H1 (cell line): ENCODE data around the gene RSPH6A. TPM values are rescaled to one million over a fixed set of nuclear protein-coding genes. Genes with fewer than 3 reads are reported as not detected.

ENCODE experiments used
- CTCF ChIA-PET: fragments of 300-600 bp; sonication (Branson Sonifier 250); formaldehyde crosslinking; loops from one replicate; lab custom pipeline; 2021; ENCODE audit not compliant: partially characterized antibody; lab: Charles Lee
- POLR2A ChIA-PET: fragments of 300-600 bp; sonication (Branson Sonifier 250); formaldehyde crosslinking; loops from one replicate; lab custom pipeline; 2021; ENCODE audit warnings: inconsistent platforms; ENCODE audit not compliant: partially characterized antibody; lab: Charles Lee
- DNase-seq, 2 experiments: peaks; one replicate each; pipeline versions ENCODE4 v3.0.0 to v3.0.0-alpha.2; 2010 to 2022; ENCODE audit warnings: low spot score in 2 of 2, low read depth in 1 of 2, mixed read lengths in 1 of 2
- FAIRE-seq: peaks from 2 replicates; lab custom pipeline; 2011; peaks lifted over from hg19 to GRCh38; lab: Jason Lieb, UNC
- H2AFZ ChIP-seq: 2 replicates; pipeline ENCODE4 v1.8.1; 2012; ENCODE audit warnings: low read length, inconsistent platforms
- H2AK5ac ChIP-seq: 2 replicates; pipeline ENCODE4 v1.6.1; 2013; ENCODE audit warnings: low read depth, low read length
- H2BK120ac ChIP-seq: replicated peaks from 2 replicates; pipeline ENCODE3; 2013; ENCODE audit warnings: low read depth, low read length, inconsistent platforms
- H2BK12ac ChIP-seq: 2 replicates; pipeline ENCODE4 v1.6.1; 2013; ENCODE audit warnings: low read depth, low read length
- H2BK15ac ChIP-seq: 2 replicates; pipeline ENCODE4 v1.6.1; 2013; ENCODE audit warnings: low read length
- H2BK20ac ChIP-seq: 2 replicates; pipeline ENCODE4 v1.6.1; 2013; ENCODE audit warnings: low read length
- H2BK5ac ChIP-seq: 2 replicates; pipeline ENCODE4 v1.6.1; 2013; ENCODE audit warnings: low read depth, low read length
- H3K14ac ChIP-seq: 2 replicates; pipeline ENCODE4 v1.6.1; 2013; ENCODE audit warnings: inconsistent platforms; ENCODE audit not compliant: insufficient read length
- H3K18ac ChIP-seq: 2 replicates; pipeline ENCODE4 v1.6.1; 2013; ENCODE audit warnings: low read length; ENCODE audit errors: extremely low read depth
- H3K23ac ChIP-seq: 2 replicates; pipeline ENCODE4 v1.6.1; 2013; ENCODE audit warnings: inconsistent platforms; ENCODE audit not compliant: insufficient read length
- H3K23me2 ChIP-seq: 2 replicates; pipeline ENCODE4 v1.6.1; 2013; ENCODE audit warnings: low read depth, low read length
- H3K27ac ChIP-seq: 2 replicates; pipeline ENCODE4 v1.6.1; 2011; ENCODE audit warnings: low read depth, low read length, inconsistent platforms
- H3K27me3 ChIP-seq, 4 experiments: replicated peaks in 1 of 4; 1 replicate in 1 of 4; 2 replicates in 3 of 4; pipeline versions ENCODE4 v1.6.1 to v1.8.1; 2011 to 2013; ENCODE audit warnings: low read length in 3 of 4, mild to moderate bottlenecking in 3 of 4, inconsistent platforms in 2 of 4, mixed read lengths in 2 of 4, moderate library complexity in 1 of 4; ENCODE audit not compliant: control insufficient read depth in 3 of 4, insufficient read depth in 3 of 4; ENCODE audit errors: extremely low read depth in 1 of 4
- H3K36me3 ChIP-seq, 4 experiments: 2 replicates each; pipeline versions ENCODE4 v1.6.1 to v1.8.1; 2011 to 2013; ENCODE audit warnings: mild to moderate bottlenecking in 4 of 4, low read length in 3 of 4, moderate library complexity in 2 of 4, control low read depth in 1 of 4, inconsistent platforms in 1 of 4; ENCODE audit not compliant: insufficient read depth in 4 of 4, control insufficient read depth in 2 of 4
- H3K4ac ChIP-seq: replicated peaks from 2 replicates; pipeline ENCODE3; 2013; ENCODE audit warnings: low read length, low read depth, mixed read lengths, inconsistent platforms; ENCODE audit not compliant: insufficient read length
- H3K4me1 ChIP-seq, 4 experiments: replicated peaks in 1 of 4; 1 replicate in 1 of 4; 2 replicates in 3 of 4; pipeline versions ENCODE4 v1.6.1 to v1.8.1; 2011 to 2013; ENCODE audit warnings: low read length in 3 of 4, inconsistent platforms in 2 of 4, mixed read lengths in 1 of 4; ENCODE audit not compliant: insufficient read depth in 4 of 4, control insufficient read depth in 3 of 4
- H3K4me2 ChIP-seq, 2 experiments: 2 replicates each; pipeline versions ENCODE4 v1.6.1 to v1.8.1; 2011 to 2013; ENCODE audit warnings: low read depth in 2 of 2, low read length in 2 of 2, control low read depth in 1 of 2, inconsistent platforms in 1 of 2, mild to moderate bottlenecking in 1 of 2; ENCODE audit not compliant: insufficient read depth in 1 of 2
- H3K4me3 ChIP-seq, 4 experiments: fragments of 200-600, 300-600 bp in 1 of 4; sonication (generic), shearing (Covaris generic), sonication (Bioruptor Twin) in 1 of 4; 2 replicates each; pipeline versions ENCODE4 v1.5.1 to v1.8.1; 2011 to 2016; ENCODE audit warnings: low read length in 4 of 4, low read depth in 3 of 4, control low read depth in 2 of 4, inconsistent platforms in 2 of 4, mild to moderate bottlenecking in 2 of 4, mixed read lengths in 1 of 4, moderate library complexity in 1 of 4; ENCODE audit not compliant: insufficient read depth in 2 of 4; ENCODE audit errors: extremely low read depth in 1 of 4
- H3K56ac ChIP-seq: replicated peaks from 2 replicates; pipeline ENCODE3; 2013; ENCODE audit warnings: low read depth, mild to moderate bottlenecking, mixed read lengths, low read length, inconsistent platforms; ENCODE audit not compliant: insufficient read length
- H3K79me1 ChIP-seq: 2 replicates; pipeline ENCODE4 v1.6.1; 2013; ENCODE audit warnings: low read depth, low read length, control low read depth
- H3K79me2 ChIP-seq, 2 experiments: 2 replicates each; pipeline versions ENCODE4 v1.6.1 to v1.8.1; 2012 to 2013; ENCODE audit warnings: low read length in 2 of 2, mild to moderate bottlenecking in 2 of 2, inconsistent platforms in 1 of 2; ENCODE audit not compliant: insufficient read depth in 2 of 2, control insufficient read depth in 1 of 2
- H3K9ac ChIP-seq, 4 experiments: replicated peaks in 1 of 4; 1 replicate in 1 of 4; 2 replicates in 3 of 4; pipeline versions ENCODE4 v1.6.1 to v1.8.1; 2011 to 2013; ENCODE audit warnings: low read depth in 3 of 4, low read length in 3 of 4, control low read depth in 2 of 4, mild to moderate bottlenecking in 2 of 4, moderate library complexity in 2 of 4, inconsistent platforms in 1 of 4; ENCODE audit errors: extremely low read depth in 1 of 4
- H3K9me3 ChIP-seq, 2 experiments: 2 replicates each; pipeline versions ENCODE4 v1.6.1 to v1.8.1; 2012 to 2013; ENCODE audit warnings: mild to moderate bottlenecking in 2 of 2, moderate library complexity in 2 of 2, control low read depth in 1 of 2, inconsistent platforms in 1 of 2, low read depth in 1 of 2, low read length in 1 of 2, mixed read lengths in 1 of 2; ENCODE audit not compliant: insufficient read depth in 2 of 2
- H4K20me1 ChIP-seq, 2 experiments: replicated peaks in 1 of 2; 2 replicates each; pipeline versions ENCODE3 to v1.8.1; 2011 to 2013; ENCODE audit warnings: inconsistent platforms in 2 of 2, low read length in 2 of 2, mild to moderate bottlenecking in 1 of 2; ENCODE audit not compliant: insufficient read depth in 2 of 2, control insufficient read depth in 1 of 2
- H4K5ac ChIP-seq: 2 replicates; pipeline ENCODE4 v1.6.1; 2013; ENCODE audit warnings: low read length, low read depth, mixed read lengths, inconsistent platforms; ENCODE audit not compliant: insufficient read length
- H4K8ac ChIP-seq: 2 replicates; pipeline ENCODE4 v1.8.0; 2013; ENCODE audit warnings: mild to moderate bottlenecking, moderate library complexity, low read length, inconsistent platforms; ENCODE audit not compliant: insufficient read depth; ENCODE audit errors: extremely low read depth
- H4K91ac ChIP-seq: replicated peaks from 2 replicates; pipeline ENCODE3; 2013; ENCODE audit warnings: low read length, mixed read lengths, inconsistent platforms; ENCODE audit not compliant: insufficient read length
- BCL11A ChIP-seq, 2 experiments: IDR thresholded peaks; one replicate each; pipeline ENCODE4 v1.6.1; 2011; ENCODE audit warnings: low read depth in 2 of 2, low read length in 2 of 2, mild to moderate bottlenecking in 2 of 2
- EP300 ChIP-seq, 2 experiments: IDR thresholded peaks; 1 replicate in 1 of 2; 2 replicates in 1 of 2; pipeline ENCODE4 v1.6.1; 2011 to 2012; ENCODE audit warnings: low read depth in 2 of 2, low read length in 2 of 2, mild to moderate bottlenecking in 2 of 2, borderline replicate concordance in 1 of 2, inconsistent platforms in 1 of 2, moderate library complexity in 1 of 2
- KDM1A ChIP-seq: fragments of 200-600, 300-600 bp; sonication (generic); IDR thresholded peaks from 2 replicates; pipeline ENCODE4 v1.7.1; 2016; ENCODE audit warnings: mild to moderate bottlenecking, low read length, borderline replicate concordance
- RBBP5 ChIP-seq: IDR thresholded peaks from 2 replicates; pipeline ENCODE4 v1.7.1; 2012; ENCODE audit warnings: low read depth, mild to moderate bottlenecking, inconsistent platforms, low read length, moderate library complexity, borderline replicate concordance
- RNF2 ChIP-seq: fragments of 200-900, 300-1000 bp; sonication (generic); IDR thresholded peaks from 2 replicates; pipeline ENCODE4 v1.7.1; 2016; ENCODE audit warnings: borderline replicate concordance, low read depth, mild to moderate bottlenecking, antibody characterized with exemption, low read length; ENCODE audit not compliant: poor library complexity, severe bottlenecking; ENCODE audit errors: missing control alignments
- WGBS, 2 experiments: shearing (Covaris generic) in 1 of 2; methylation state at CpG; one replicate each; pipeline versions ENCODE4 v1.1.6 to v1.1.7; 2013 to 2015; ENCODE audit warnings: low lambda C conversion rate in 2 of 2, mixed read lengths in 2 of 2, inconsistent platforms in 1 of 2, low coverage in 1 of 2, missing lambda C conversion rate in 1 of 2; ENCODE audit not compliant: insufficient replicate concordance in 2 of 2, insufficient coverage in 1 of 2, insufficient read length in 1 of 2; ENCODE audit errors: extremely low coverage in 1 of 2, missing lambda C conversion rate in 1 of 2; 5-methylcytosine and 5-hydroxymethylcytosine counted together
- polyA plus RNA-seq, 7 experiments: library from polyadenylated mRNA; depleted of rRNA in 3 of 7; stranded (reverse) in 5 of 7; unstranded in 2 of 7; fragments of >200 nt in 5 of 7; fragments of 200-250 nt in 2 of 7; gene quantifications; 1 replicate in 5 of 7; 2 replicates in 1 of 7; 4 replicates in 1 of 7; pipeline versions ENCODE4 v1.2.1 to v1.2.3, GENCODE V29; 2011 to 2013; ENCODE audit warnings: missing spikeins in 2 of 7, mixed read lengths in 2 of 7
- total RNA-seq: library from RNA; stranded (reverse); fragmentation: NEBNext Ultra II Directional; extraction: Animal tissue kit (Norgen Biotek cat#: 25700); gene quantifications from 2 replicates; pipeline ENCODE4 v1.2.1, GENCODE V29; 2021

The RSPH6A gene
- total and polyA plus RNA-seq, 2 of the 8 experiments (the other 6 are each of a cell fraction or from before 2014, with no cell fraction given): 0.05 to 0.19 TPM

- no peak overlapping the region for H3K18ac ChIP-seq
- FAIRE-seq (no peak), DNase-seq (no peak)
- peaks cover 0 to 4% (median 2%) of the 10 kb centered on the region in 4 experiments; a peak in 3 of 8 replicates for H3K36me3 ChIP-seq
- H3K4me1 ChIP-seq: peaks cover 0 to 6% (median 5%) of the 10 kb centered on the region in 4 experiments; a peak in 3 of 7 replicates
- ChIA-PET POLR2A (interaction anchor here (1.1 to 4.3 kb wide), 4 partner anchors 9 to 69 kb away, joined by 3 to 27 read pairs (median 4); partner anchors contain the start of genes SIX5 and SYMPK), CTCF (interaction anchor here (1.0 to 3.7 kb wide), 6 partner anchors 9 to 106 kb away, joined by 3 to 12 read pairs (median 4); partner anchors contain the start of gene DMPK)
- no peak overlapping the region for H2BK20ac ChIP-seq
- no peak for TF ChIP-seq BCL11A (IDR thresholded peaks at IDR 0.05; ENCODE audit: low read depth in 2 of 2, low read length in 2 of 2)
- TF ChIP-seq RNF2: no peak
- 0 out of 2 replicates have a peak, but pooled peaks have one; percentile 56 for TF ChIP-seq KDM1A
- no peak for TF ChIP-seq RBBP5
- TF ChIP-seq EP300 (IDR thresholded peaks at IDR 0.05; ENCODE audit: borderline replicate concordance in 1 of 2, low read depth in 2 of 2, low read length in 2 of 2): no peak
- H3K56ac ChIP-seq: no peak overlapping the region
- no peak overlapping the region for H3K4me3 ChIP-seq
- peaks cover 4% of the 10 kb centered on the region; the same call in 1 of the 2 replicates for H3K23me2 ChIP-seq
- H2AK5ac ChIP-seq: no peak overlapping the region
- no peak overlapping the region for H4K91ac ChIP-seq
- 92% methylated on average over 2 of the region's 2 CpGs; no CpG with 5 or more reads in 1 of the 2 experiments for WGBS, 2 experiments
- H4K5ac ChIP-seq: no peak overlapping the region
- no peak overlapping the region for H2BK15ac ChIP-seq
- no peak overlapping the region for H2BK120ac ChIP-seq
- H4K8ac ChIP-seq: no peak overlapping the region
- H3K9ac ChIP-seq: no peak overlapping the region
- no peaks in the 10 kb centered on the region for H3K9me3 ChIP-seq
- peaks cover 10% of the 10 kb centered on the region for H3K79me1 ChIP-seq
- no peak overlapping the region for H3K27ac ChIP-seq
- no peak overlapping the region for H3K23ac ChIP-seq
- H3K27me3 ChIP-seq: no peaks in the 10 kb centered on the region
- H3K4me2 ChIP-seq: no peak overlapping the region
- H2BK12ac ChIP-seq: no peak overlapping the region
- no peak overlapping the region for H3K14ac ChIP-seq
- H3K4ac ChIP-seq: no peak overlapping the region
- H3K79me2 ChIP-seq: peaks cover 0 to 12% of the 10 kb centered on the region in 2 experiments; a peak in 2 of 4 replicates
- H2AFZ ChIP-seq: no peak overlapping the region
- H4K20me1 ChIP-seq: peaks cover 0 to 3% of the 10 kb centered on the region in 2 experiments
- no peak overlapping the region for H2BK5ac ChIP-seq
These were observed 20.5 kb downstream of the RSPH6A start for GRCh38 chr19:45794627-45795026.
